WTC11 (cell line): ENCODE measurements around the gene CLSTN2. TPM values are rescaled to one million over a fixed set of nuclear protein-coding genes. Genes with fewer than 3 reads are reported as not detected.

Experiments used
- ATAC-seq: fragments of 200-7000 bp; cut with Tn5 transposase; 2 replicates; pipeline ENCODE4 v1.10.0; 2021; ENCODE audit warnings: mild to moderate bottlenecking, moderate library complexity
- CTCF ChIA-PET: fragments of 300-600 bp; sonication (Branson Sonifier 250); formaldehyde crosslinking; loops from one replicate; lab custom pipeline; 2021; ENCODE audit warnings: antibody characterized with exemption; lab: Charles Lee
- POLR2A ChIA-PET: fragments of 350-600 bp; sonication (Branson Sonifier 250); formaldehyde crosslinking; loops from one replicate; lab custom pipeline; 2021; ENCODE audit warnings: antibody characterized with exemption; lab: Charles Lee
- DNase-seq: peaks from one replicate; pipeline ENCODE4 v3.0.0; 2021; ENCODE audit warnings: low spot score
- H3K27ac Mint-ChIP-seq: 2 replicates; pipeline ENCODE4 v1.8.0; 2021; ENCODE audit warnings: mixed read lengths
- H3K27me3 Mint-ChIP-seq: 2 replicates; pipeline ENCODE4 v1.8.0; 2021; ENCODE audit warnings: low read depth, mild to moderate bottlenecking, moderate library complexity, mixed read lengths
- H3K36me3 Mint-ChIP-seq: 2 replicates; pipeline ENCODE4 v1.8.0; 2021; ENCODE audit warnings: mixed read lengths
- H3K4me1 Mint-ChIP-seq: 2 replicates; pipeline ENCODE4 v1.8.0; 2022; ENCODE audit warnings: mixed read lengths
- H3K4me3 Mint-ChIP-seq: 2 replicates; pipeline ENCODE4 v1.8.0; 2021; ENCODE audit warnings: mild to moderate bottlenecking, moderate library complexity, mixed read lengths
- H3K9me3 Mint-ChIP-seq: 2 replicates; pipeline ENCODE4 v1.8.0; 2021; ENCODE audit warnings: mixed read lengths
- ATF1 ChIP-seq: sonication (generic); formaldehyde crosslinking; IDR thresholded peaks from 2 replicates; pipeline ENCODE4 v1.8.1; 2023; ENCODE audit warnings: mild to moderate bottlenecking, moderate library complexity, missing genetic modification reagents
- CREB1 ChIP-seq: sonication (generic); formaldehyde crosslinking; IDR thresholded peaks from 2 replicates; pipeline ENCODE4 v1.8.0; 2023; ENCODE audit warnings: mild to moderate bottlenecking, missing genetic modification reagents
- ELF4 ChIP-seq: sonication (generic); formaldehyde crosslinking; IDR thresholded peaks from 2 replicates; pipeline ENCODE4 v1.8.1; 2022; ENCODE audit warnings: low read depth, mild to moderate bottlenecking, moderate library complexity, missing genetic modification reagents
- ESRRA ChIP-seq: sonication (generic); formaldehyde crosslinking; IDR thresholded peaks from 2 replicates; pipeline ENCODE4 v1.8.1; 2022; ENCODE audit warnings: mild to moderate bottlenecking, missing genetic modification reagents, borderline replicate concordance
- FOXP1 ChIP-seq: sonication (generic); formaldehyde crosslinking; IDR thresholded peaks from 2 replicates; pipeline ENCODE4 v1.8.0; 2022; ENCODE audit warnings: missing genetic modification reagents, mild to moderate bottlenecking, moderate library complexity, borderline replicate concordance
- NFATC4 ChIP-seq: fragments of 250-450 bp; sonication (Bioruptor Pico); IDR thresholded peaks from 2 replicates; pipeline ENCODE4 v1.9.0; 2021; ENCODE audit warnings: mild to moderate bottlenecking
- NR1H2 ChIP-seq: sonication (generic); formaldehyde crosslinking; IDR thresholded peaks from 2 replicates; pipeline ENCODE4 v1.9.0; 2021; ENCODE audit warnings: mild to moderate bottlenecking, moderate library complexity, missing genetic modification reagents
- OVOL2 ChIP-seq: fragments of 250-450 bp; sonication (Bioruptor Pico); IDR thresholded peaks from 2 replicates; pipeline ENCODE4 v1.9.0; 2021; ENCODE audit warnings: mild to moderate bottlenecking, borderline replicate concordance
- RORB ChIP-seq: fragments of 250-450 bp; sonication (Bioruptor Pico); IDR thresholded peaks from 2 replicates; pipeline ENCODE4 v1.9.0; 2021; ENCODE audit warnings: mild to moderate bottlenecking
- SOX15 ChIP-seq: fragments of 250-450 bp; sonication (Bioruptor Pico); IDR thresholded peaks from 2 replicates; pipeline ENCODE4 v1.9.0; 2021; ENCODE audit warnings: mild to moderate bottlenecking
- SP1 ChIP-seq: sonication (generic); formaldehyde crosslinking; conservative IDR thresholded peaks from 2 replicates; pipeline ENCODE4 v1.8.1; 2022; ENCODE audit warnings: missing genetic modification reagents
- ZBTB21 ChIP-seq: sonication (generic); formaldehyde crosslinking; IDR thresholded peaks from 2 replicates; pipeline ENCODE4 v1.8.1; 2023; ENCODE audit warnings: mild to moderate bottlenecking, missing genetic modification reagents, borderline replicate concordance
- ZNF121 ChIP-seq: sonication (generic); formaldehyde crosslinking; IDR thresholded peaks from 2 replicates; pipeline ENCODE4 v1.8.0; 2023; ENCODE audit warnings: missing genetic modification reagents
- ZNF263 ChIP-seq: sonication (generic); formaldehyde crosslinking; IDR thresholded peaks from 2 replicates; pipeline ENCODE4 v1.8.1; 2022; ENCODE audit warnings: low read depth, mild to moderate bottlenecking, moderate library complexity, missing genetic modification reagents
- ZNF396 ChIP-seq: fragments of 250-450 bp; sonication (Bioruptor Pico); IDR thresholded peaks from 2 replicates; pipeline ENCODE4 v1.8.0; 2021; ENCODE audit warnings: mild to moderate bottlenecking, moderate library complexity, borderline replicate concordance
- ZNF423 ChIP-seq: fragments of 250-450 bp; sonication (Bioruptor Pico); IDR thresholded peaks from 2 replicates; pipeline ENCODE4 v2.1.2; 2022; ENCODE audit warnings: mild to moderate bottlenecking, moderate library complexity
- total RNA-seq: library from RNA; stranded (reverse); gene quantifications from 3 replicates; pipeline ENCODE4 v1.2.3, GENCODE V29; 2021
- TF ChIP-seq, protein P1 (sequence below): sonication (generic); formaldehyde crosslinking; IDR thresholded peaks from 2 replicates; pipeline ENCODE4 v1.8.1; 2023; ENCODE audit warnings: mild to moderate bottlenecking, missing genetic modification reagents, moderate library complexity
- TF ChIP-seq, protein P2 (sequence below): sonication (generic); formaldehyde crosslinking; IDR thresholded peaks from 2 replicates; pipeline ENCODE4 v1.8.1; 2023; ENCODE audit warnings: mild to moderate bottlenecking, missing genetic modification reagents, moderate library complexity
- TF ChIP-seq, protein P3 (sequence below): sonication (generic); formaldehyde crosslinking; IDR thresholded peaks from 2 replicates; pipeline ENCODE4 v1.8.0; 2022; ENCODE audit warnings: missing genetic modification reagents
- TF ChIP-seq, protein P4 (sequence below): fragments of 250-450 bp; sonication (Bioruptor Pico); IDR thresholded peaks from 2 replicates; pipeline ENCODE4 v1.9.0; 2021; ENCODE audit warnings: mild to moderate bottlenecking, borderline replicate concordance
- TF ChIP-seq, protein P5 (sequence below): sonication (generic); formaldehyde crosslinking; IDR thresholded peaks from 2 replicates; pipeline ENCODE4 v1.8.0; 2023; ENCODE audit warnings: missing genetic modification reagents
- TF ChIP-seq, protein P6 (sequence below): sonication (generic); formaldehyde crosslinking; IDR thresholded peaks from 2 replicates; pipeline ENCODE4 v1.8.1; 2022; ENCODE audit warnings: low read depth, missing genetic modification reagents, borderline replicate concordance

The CLSTN2 gene
- total RNA-seq, 1 experiment from 2014 or later = 0.35 TPM

- Mint-ChIP-seq H3K27ac (no peak overlapping the region), H3K9me3 (no peaks in the 10 kb centered on the region), H3K4me1 (peaks cover 3% of the 10 kb centered on the region), H3K36me3 (no peaks in the 10 kb centered on the region), H3K27me3 (no peaks in the 10 kb centered on the region), H3K4me3 (no peak overlapping the region)
- no peak for ATAC-seq
- ChIA-PET POLR2A (no interaction called here), CTCF (interaction anchor here (1.0 kb wide), 1 partner anchor 9 kb away, joined by 3 read pairs; no protein-coding TSS in a partner anchor)
- no peak for DNase-seq
- TF ChIP-seq ELF4 (no peak), FOXP1 (CRISPR knock-in tag) (no peak), ZNF263 (CRISPR knock-in tag) (no peak), ZNF396 (CRISPR knock-in tag) (no peak), ATF1 (no peak), CREB1 (CRISPR knock-in tag) (no peak), ZNF423 (CRISPR knock-in tag) (no peak), SOX15 (CRISPR knock-in tag) (no peak), ZBTB21 (no peak), NFATC4 (CRISPR knock-in tag) (no peak)
- TF ChIP-seq, protein P1, sequence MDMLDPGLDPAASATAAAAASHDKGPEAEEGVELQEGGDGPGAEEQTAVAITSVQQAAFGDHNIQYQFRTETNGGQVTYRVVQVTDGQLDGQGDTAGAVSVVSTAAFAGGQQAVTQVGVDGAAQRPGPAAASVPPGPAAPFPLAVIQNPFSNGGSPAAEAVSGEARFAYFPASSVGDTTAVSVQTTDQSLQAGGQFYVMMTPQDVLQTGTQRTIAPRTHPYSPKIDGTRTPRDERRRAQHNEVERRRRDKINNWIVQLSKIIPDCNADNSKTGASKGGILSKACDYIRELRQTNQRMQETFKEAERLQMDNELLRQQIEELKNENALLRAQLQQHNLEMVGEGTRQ = no peak
- TF ChIP-seq, protein P2, sequence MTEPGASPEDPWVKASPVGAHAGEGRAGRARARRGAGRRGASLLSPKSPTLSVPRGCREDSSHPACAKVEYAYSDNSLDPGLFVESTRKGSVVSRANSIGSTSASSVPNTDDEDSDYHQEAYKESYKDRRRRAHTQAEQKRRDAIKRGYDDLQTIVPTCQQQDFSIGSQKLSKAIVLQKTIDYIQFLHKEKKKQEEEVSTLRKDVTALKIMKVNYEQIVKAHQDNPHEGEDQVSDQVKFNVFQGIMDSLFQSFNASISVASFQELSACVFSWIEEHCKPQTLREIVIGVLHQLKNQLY (CRISPR knock-in tag) = no peak
- TF ChIP-seq, protein P3, sequence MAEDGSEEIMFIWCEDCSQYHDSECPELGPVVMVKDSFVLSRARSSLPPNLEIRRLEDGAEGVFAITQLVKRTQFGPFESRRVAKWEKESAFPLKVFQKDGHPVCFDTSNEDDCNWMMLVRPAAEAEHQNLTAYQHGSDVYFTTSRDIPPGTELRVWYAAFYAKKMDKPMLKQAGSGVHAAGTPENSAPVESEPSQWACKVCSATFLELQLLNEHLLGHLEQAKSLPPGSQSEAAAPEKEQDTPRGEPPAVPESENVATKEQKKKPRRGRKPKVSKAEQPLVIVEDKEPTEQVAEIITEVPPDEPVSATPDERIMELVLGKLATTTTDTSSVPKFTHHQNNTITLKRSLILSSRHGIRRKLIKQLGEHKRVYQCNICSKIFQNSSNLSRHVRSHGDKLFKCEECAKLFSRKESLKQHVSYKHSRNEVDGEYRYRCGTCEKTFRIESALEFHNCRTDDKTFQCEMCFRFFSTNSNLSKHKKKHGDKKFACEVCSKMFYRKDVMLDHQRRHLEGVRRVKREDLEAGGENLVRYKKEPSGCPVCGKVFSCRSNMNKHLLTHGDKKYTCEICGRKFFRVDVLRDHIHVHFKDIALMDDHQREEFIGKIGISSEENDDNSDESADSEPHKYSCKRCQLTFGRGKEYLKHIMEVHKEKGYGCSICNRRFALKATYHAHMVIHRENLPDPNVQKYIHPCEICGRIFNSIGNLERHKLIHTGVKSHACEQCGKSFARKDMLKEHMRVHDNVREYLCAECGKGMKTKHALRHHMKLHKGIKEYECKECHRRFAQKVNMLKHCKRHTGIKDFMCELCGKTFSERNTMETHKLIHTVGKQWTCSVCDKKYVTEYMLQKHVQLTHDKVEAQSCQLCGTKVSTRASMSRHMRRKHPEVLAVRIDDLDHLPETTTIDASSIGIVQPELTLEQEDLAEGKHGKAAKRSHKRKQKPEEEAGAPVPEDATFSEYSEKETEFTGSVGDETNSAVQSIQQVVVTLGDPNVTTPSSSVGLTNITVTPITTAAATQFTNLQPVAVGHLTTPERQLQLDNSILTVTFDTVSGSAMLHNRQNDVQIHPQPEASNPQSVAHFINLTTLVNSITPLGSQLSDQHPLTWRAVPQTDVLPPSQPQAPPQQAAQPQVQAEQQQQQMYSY (CRISPR knock-in tag) = no peak
- TF ChIP-seq, all 79 proteins: peak for 0
Observed at GRCh38 chr3:140162551-140162950, 227.6 kb downstream of the CLSTN2 start.

DNA sequence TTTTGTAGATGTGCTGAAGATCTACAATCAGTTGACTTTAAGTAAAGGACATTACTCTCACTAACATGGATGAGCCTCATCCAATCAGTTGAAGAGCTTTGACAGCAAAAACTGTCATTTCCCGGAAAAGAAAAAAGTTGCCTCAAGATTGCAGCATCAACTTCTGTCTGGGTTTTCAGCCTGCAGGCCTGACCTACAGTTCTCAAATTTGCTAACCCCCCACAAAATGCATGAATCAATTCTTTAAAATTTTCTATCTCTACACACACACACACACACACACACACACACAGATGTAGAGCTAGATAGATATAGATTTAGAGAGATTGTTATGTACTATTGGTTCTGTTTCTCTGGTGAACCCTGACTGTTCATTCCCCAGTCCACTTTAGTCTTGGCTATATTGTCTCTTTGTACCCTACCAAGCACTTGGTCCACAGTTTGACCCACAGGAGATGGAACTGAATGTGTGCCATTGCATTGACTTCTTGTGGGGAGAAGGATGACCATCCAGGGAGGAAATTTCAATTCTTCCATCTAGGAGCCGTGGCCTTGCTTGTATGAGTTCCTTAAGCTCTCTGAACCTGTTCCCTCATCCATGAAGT, 228.3 kb downstream of the CLSTN2 start:
- no peak for DNase-seq
- Mint-ChIP-seq H3K9me3 (no peaks in the 10 kb centered on the region), H3K27me3 (no peaks in the 10 kb centered on the region)
- CTCF ChIA-PET = no interaction called here
- POLR2A ChIA-PET = no interaction called here
- TF ChIP-seq NR1H2 = no peak
- TF ChIP-seq, all 79 proteins: peak for 0
- peaks cover 3% of the 10 kb centered on the region for H3K4me1 Mint-ChIP-seq
- no peak overlapping the region for H3K4me3 Mint-ChIP-seq
- H3K36me3 Mint-ChIP-seq = no peaks in the 10 kb centered on the region
- ATAC-seq = no peak
- H3K27ac Mint-ChIP-seq = no peak overlapping the region

DNA sequence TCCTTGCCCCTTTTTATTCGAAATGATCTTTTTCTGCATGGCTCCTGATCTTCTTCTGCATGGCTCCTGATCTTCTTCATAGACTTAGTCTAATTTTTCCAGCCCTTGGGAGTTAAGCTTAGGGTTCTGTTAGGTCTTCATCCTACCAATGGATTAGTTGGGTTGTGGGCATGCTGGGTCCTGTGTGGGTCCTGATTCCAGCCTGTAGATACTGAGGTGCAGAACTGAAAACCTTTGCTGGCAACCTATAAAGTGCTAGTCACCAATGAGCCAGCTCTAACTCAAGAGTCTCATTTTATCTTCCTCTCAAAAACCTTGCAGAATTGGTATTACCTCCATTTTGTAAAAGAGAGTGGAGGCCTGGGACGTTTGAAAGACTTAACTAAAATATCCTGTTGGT, 229.2 kb downstream of the CLSTN2 start:
- Mint-ChIP-seq H3K9me3 (peaks cover 7% of the 10 kb centered on the region), H3K27ac (no peak overlapping the region), H3K4me3 (no peak overlapping the region), H3K36me3 (peaks cover 2% of the 10 kb centered on the region; the same call in 1 of the 2 replicates), H3K4me1 (peaks cover 3% of the 10 kb centered on the region), H3K27me3 (no peaks in the 10 kb centered on the region)
- DNase-seq = no peak
- ATAC-seq = no peak
- ChIA-PET POLR2A (no interaction called here), CTCF (no interaction called here)
- TF ChIP-seq RORB = no peak
- TF ChIP-seq SP1 = no peak
- no peak for TF ChIP-seq OVOL2 (CRISPR knock-in tag)
- TF ChIP-seq ELF4 = no peak
- TF ChIP-seq, protein P4, sequence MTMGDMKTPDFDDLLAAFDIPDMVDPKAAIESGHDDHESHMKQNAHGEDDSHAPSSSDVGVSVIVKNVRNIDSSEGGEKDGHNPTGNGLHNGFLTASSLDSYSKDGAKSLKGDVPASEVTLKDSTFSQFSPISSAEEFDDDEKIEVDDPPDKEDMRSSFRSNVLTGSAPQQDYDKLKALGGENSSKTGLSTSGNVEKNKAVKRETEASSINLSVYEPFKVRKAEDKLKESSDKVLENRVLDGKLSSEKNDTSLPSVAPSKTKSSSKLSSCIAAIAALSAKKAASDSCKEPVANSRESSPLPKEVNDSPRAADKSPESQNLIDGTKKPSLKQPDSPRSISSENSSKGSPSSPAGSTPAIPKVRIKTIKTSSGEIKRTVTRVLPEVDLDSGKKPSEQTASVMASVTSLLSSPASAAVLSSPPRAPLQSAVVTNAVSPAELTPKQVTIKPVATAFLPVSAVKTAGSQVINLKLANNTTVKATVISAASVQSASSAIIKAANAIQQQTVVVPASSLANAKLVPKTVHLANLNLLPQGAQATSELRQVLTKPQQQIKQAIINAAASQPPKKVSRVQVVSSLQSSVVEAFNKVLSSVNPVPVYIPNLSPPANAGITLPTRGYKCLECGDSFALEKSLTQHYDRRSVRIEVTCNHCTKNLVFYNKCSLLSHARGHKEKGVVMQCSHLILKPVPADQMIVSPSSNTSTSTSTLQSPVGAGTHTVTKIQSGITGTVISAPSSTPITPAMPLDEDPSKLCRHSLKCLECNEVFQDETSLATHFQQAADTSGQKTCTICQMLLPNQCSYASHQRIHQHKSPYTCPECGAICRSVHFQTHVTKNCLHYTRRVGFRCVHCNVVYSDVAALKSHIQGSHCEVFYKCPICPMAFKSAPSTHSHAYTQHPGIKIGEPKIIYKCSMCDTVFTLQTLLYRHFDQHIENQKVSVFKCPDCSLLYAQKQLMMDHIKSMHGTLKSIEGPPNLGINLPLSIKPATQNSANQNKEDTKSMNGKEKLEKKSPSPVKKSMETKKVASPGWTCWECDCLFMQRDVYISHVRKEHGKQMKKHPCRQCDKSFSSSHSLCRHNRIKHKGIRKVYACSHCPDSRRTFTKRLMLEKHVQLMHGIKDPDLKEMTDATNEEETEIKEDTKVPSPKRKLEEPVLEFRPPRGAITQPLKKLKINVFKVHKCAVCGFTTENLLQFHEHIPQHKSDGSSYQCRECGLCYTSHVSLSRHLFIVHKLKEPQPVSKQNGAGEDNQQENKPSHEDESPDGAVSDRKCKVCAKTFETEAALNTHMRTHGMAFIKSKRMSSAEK (CRISPR knock-in tag) = no peak
- TF ChIP-seq, protein P5, sequence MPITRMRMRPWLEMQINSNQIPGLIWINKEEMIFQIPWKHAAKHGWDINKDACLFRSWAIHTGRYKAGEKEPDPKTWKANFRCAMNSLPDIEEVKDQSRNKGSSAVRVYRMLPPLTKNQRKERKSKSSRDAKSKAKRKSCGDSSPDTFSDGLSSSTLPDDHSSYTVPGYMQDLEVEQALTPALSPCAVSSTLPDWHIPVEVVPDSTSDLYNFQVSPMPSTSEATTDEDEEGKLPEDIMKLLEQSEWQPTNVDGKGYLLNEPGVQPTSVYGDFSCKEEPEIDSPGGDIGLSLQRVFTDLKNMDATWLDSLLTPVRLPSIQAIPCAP (CRISPR knock-in tag) = no peak
- no peak for TF ChIP-seq ESRRA
- TF ChIP-seq ZNF423 (CRISPR knock-in tag) = no peak
- TF ChIP-seq, protein P6, sequence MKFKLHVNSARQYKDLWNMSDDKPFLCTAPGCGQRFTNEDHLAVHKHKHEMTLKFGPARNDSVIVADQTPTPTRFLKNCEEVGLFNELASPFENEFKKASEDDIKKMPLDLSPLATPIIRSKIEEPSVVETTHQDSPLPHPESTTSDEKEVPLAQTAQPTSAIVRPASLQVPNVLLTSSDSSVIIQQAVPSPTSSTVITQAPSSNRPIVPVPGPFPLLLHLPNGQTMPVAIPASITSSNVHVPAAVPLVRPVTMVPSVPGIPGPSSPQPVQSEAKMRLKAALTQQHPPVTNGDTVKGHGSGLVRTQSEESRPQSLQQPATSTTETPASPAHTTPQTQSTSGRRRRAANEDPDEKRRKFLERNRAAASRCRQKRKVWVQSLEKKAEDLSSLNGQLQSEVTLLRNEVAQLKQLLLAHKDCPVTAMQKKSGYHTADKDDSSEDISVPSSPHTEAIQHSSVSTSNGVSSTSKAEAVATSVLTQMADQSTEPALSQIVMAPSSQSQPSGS (CRISPR knock-in tag) = no peak
- no peak for TF ChIP-seq ZNF121 (CRISPR knock-in tag)
